Measurements from ENCODE around the gene CACNA1C. TPM values are rescaled to one million over a fixed set of nuclear protein-coding genes. Genes with fewer than 3 reads are reported as not detected.

The CACNA1C gene
- total and polyA plus RNA-seq, 2 donors (not counting 1 experiment from before 2014, with no cell fraction given): 7.6 to 11.4 TPM

DNA sequence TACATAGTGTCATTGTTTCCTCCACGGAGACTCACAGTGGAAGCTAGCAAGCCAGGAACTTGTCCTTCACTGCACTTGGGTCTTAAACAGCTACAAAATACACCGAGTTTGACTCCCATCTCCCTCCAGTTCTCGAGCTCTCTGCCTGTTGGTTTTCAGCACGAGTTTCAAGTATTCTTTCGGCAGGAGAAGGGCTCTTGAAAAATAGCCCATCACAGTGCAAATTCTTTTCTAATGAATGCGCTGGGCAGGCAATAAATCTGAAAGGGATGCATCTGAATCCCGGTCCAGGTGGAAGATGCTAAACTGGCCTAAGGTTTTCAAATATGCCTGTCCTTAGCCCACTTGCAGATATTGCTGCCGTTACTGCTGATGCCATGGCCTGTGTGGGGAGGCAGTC is 173.9 kb downstream of the CACNA1C start:
- Histone ChIP-seq H3K4me1 (ENCODE audit: control insufficient read depth, extremely low read depth, insufficient read depth, low read length) (no peaks in the 10 kb centered on the region), H4K20me1 (ENCODE audit: control insufficient read depth, extremely low read depth, insufficient read depth, low read length) (no peaks in the 10 kb centered on the region), H3K27me3 (ENCODE audit: control insufficient read depth, insufficient read depth, low read length) (no peaks in the 10 kb centered on the region), H3K9ac (ENCODE audit: insufficient read depth, low read length) (no peak overlapping the region), H3K79me2 (ENCODE audit: control insufficient read depth, insufficient read depth, low read length) (no peaks in the 10 kb centered on the region), H3K36me3 (ENCODE audit: control insufficient read depth, insufficient read depth, low read length) (no peaks in the 10 kb centered on the region), H3K27ac (ENCODE audit: insufficient read depth, low read length) (no peak overlapping the region), H3K9me3 (ENCODE audit: control insufficient read depth, insufficient read depth, low read depth, low read length) (no peaks in the 10 kb centered on the region), H3K4me3 (replicated peaks in 1 of 4; ENCODE audit: control extremely low read depth in 1 of 4, insufficient read depth in 1 of 4, low read depth in 3 of 4, low read length in 4 of 4) (no peak overlapping the region), H3K4me2 (ENCODE audit: extremely low read depth, insufficient read depth, low read length) (no peak overlapping the region), H2AFZ (ENCODE audit: low read length) (no peak overlapping the region)
- DNase-seq (ENCODE audit: low read depth in 2 of 2): peak in 1 of 2 donors; percentile 54
- TF ChIP-seq CTCF (conservative IDR thresholded peaks at IDR 0.05 in 1 of 2, IDR thresholded peaks at IDR 0.05 in 1 of 2; ENCODE audit: low read depth in 1 of 2, low read length in 2 of 2): no peak
- no peak for TF ChIP-seq EZH2 (IDR thresholded peaks at IDR 0.05; ENCODE audit: low read length, missing control alignments)

GRCh38 chr12:2227360-2227759 is 174.6 kb downstream of the CACNA1C start:
- Histone ChIP-seq H3K79me2 (ENCODE audit: control insufficient read depth, insufficient read depth, low read length) (no peaks in the 10 kb centered on the region), H3K36me3 (ENCODE audit: control insufficient read depth, insufficient read depth, low read length) (no peaks in the 10 kb centered on the region), H3K27ac (ENCODE audit: insufficient read depth, low read length) (no peak overlapping the region), H4K20me1 (ENCODE audit: control insufficient read depth, extremely low read depth, insufficient read depth, low read length) (no peaks in the 10 kb centered on the region), H3K27me3 (ENCODE audit: control insufficient read depth, insufficient read depth, low read length) (no peaks in the 10 kb centered on the region), H2AFZ (ENCODE audit: low read length) (no peak overlapping the region), H3K9ac (ENCODE audit: insufficient read depth, low read length) (no peak overlapping the region), H3K4me3 (replicated peaks in 1 of 4; ENCODE audit: control extremely low read depth in 1 of 4, insufficient read depth in 1 of 4, low read depth in 3 of 4, low read length in 4 of 4) (no peak overlapping the region), H3K4me2 (ENCODE audit: extremely low read depth, insufficient read depth, low read length) (no peak overlapping the region), H3K9me3 (ENCODE audit: control insufficient read depth, insufficient read depth, low read depth, low read length) (no peaks in the 10 kb centered on the region), H3K4me1 (ENCODE audit: control insufficient read depth, extremely low read depth, insufficient read depth, low read length) (no peaks in the 10 kb centered on the region)
- no peak for TF ChIP-seq CTCF (conservative IDR thresholded peaks at IDR 0.05 in 1 of 2, IDR thresholded peaks at IDR 0.05 in 1 of 2; ENCODE audit: low read depth in 1 of 2, low read length in 2 of 2)
- no peak for TF ChIP-seq EZH2 (IDR thresholded peaks at IDR 0.05; ENCODE audit: low read length, missing control alignments)
- no peak for DNase-seq (ENCODE audit: low read depth in 2 of 2)

- no peaks in the 10 kb centered on the region for H3K4me1 ChIP-seq (ENCODE audit: control insufficient read depth, extremely low read depth, insufficient read depth, low read length)
- H2AFZ ChIP-seq (ENCODE audit: low read length): no peak overlapping the region
- H3K27me3 ChIP-seq (ENCODE audit: control insufficient read depth, insufficient read depth, low read length): no peaks in the 10 kb centered on the region
- no peaks in the 10 kb centered on the region for H3K36me3 ChIP-seq (ENCODE audit: control insufficient read depth, insufficient read depth, low read length)
- DNase-seq (ENCODE audit: low read depth in 2 of 2): no peak
- H3K79me2 ChIP-seq (ENCODE audit: control insufficient read depth, insufficient read depth, low read length): no peaks in the 10 kb centered on the region
- no peak overlapping the region for H3K9ac ChIP-seq (ENCODE audit: insufficient read depth, low read length)
- TF ChIP-seq EZH2 (IDR thresholded peaks at IDR 0.05; ENCODE audit: low read length, missing control alignments) (no peak), CTCF (conservative IDR thresholded peaks at IDR 0.05 in 1 of 2, IDR thresholded peaks at IDR 0.05 in 1 of 2; ENCODE audit: low read depth in 1 of 2, low read length in 2 of 2) (no peak)
- no peak overlapping the region for H3K27ac ChIP-seq (ENCODE audit: insufficient read depth, low read length)
- H3K4me2 ChIP-seq (ENCODE audit: extremely low read depth, insufficient read depth, low read length): no peak overlapping the region
- no peaks in the 10 kb centered on the region for H3K9me3 ChIP-seq (ENCODE audit: control insufficient read depth, insufficient read depth, low read depth, low read length)
- H4K20me1 ChIP-seq (ENCODE audit: control insufficient read depth, extremely low read depth, insufficient read depth, low read length): no peaks in the 10 kb centered on the region
- no peak overlapping the region for H3K4me3 ChIP-seq (replicated peaks in 1 of 4; ENCODE audit: control extremely low read depth in 1 of 4, insufficient read depth in 1 of 4, low read depth in 3 of 4, low read length in 4 of 4)
Measured at GRCh38 chr12:2228535-2228934, 175.7 kb downstream of the CACNA1C start.
